A673 (cell line): Measurements from ENCODE around the gene EFCAB5. TPM values are rescaled to one million over a fixed set of nuclear protein-coding genes. Genes with fewer than 3 reads are reported as not detected.
A peak's percentile ranks its signal among the peaks of the same experiment; 100 is the strongest.

Experiments
- BruUV-seq: library from RNA; stranded (reverse); fragments of 400-500 nt; replicated peaks from 2 replicates; lab custom pipeline; 2021; lab: Mats Ljungman, UMichigan
- CTCF ChIA-PET: fragments of 300-600 bp; sonication (Branson Sonifier 250); formaldehyde crosslinking; loops from one replicate; lab custom pipeline; 2022; ENCODE audit warnings: antibody characterized with exemption; lab: Charles Lee
- POLR2A ChIA-PET: fragments of 300-600 bp; sonication (Branson Sonifier 250); formaldehyde crosslinking; loops from one replicate; lab custom pipeline; 2022; ENCODE audit warnings: antibody characterized with exemption; ENCODE audit not compliant: low non-redundant PET; lab: Charles Lee
- DNase-seq: peaks from one replicate; pipeline ENCODE4 v3.0.0-alpha.2; 2015; ENCODE audit warnings: low spot score
- H3K27ac ChIP-seq: fragments of 200-600 bp; sonication (generic); 2 replicates; pipeline ENCODE4 v1.5.1; 2016; ENCODE audit warnings: mixed run types, low read depth, mild to moderate bottlenecking, mixed read lengths, antibody characterized with exemption, low read length; ENCODE audit not compliant: poor library complexity, severe bottlenecking
- H3K27me3 ChIP-seq: fragments of 200-600 bp; sonication (generic); replicated peaks from 2 replicates; pipeline ENCODE4 v1.6.1; 2017; ENCODE audit warnings: mixed run types, low read depth, mild to moderate bottlenecking, mixed read lengths, antibody characterized with exemption, low read length; ENCODE audit not compliant: insufficient read depth, poor library complexity
- H3K36me3 ChIP-seq: fragments of 200-600 bp; sonication (generic); 2 replicates; pipeline ENCODE4 v1.6.1; 2016; ENCODE audit warnings: mixed run types, mild to moderate bottlenecking, mixed read lengths, antibody characterized with exemption, low read length; ENCODE audit not compliant: insufficient read depth, poor library complexity, severe bottlenecking
- H3K4me1 ChIP-seq: fragments of 200-600 bp; sonication (generic); 2 replicates; pipeline ENCODE4 v1.6.1; 2017; ENCODE audit warnings: mixed run types, mild to moderate bottlenecking, mixed read lengths, antibody characterized with exemption, low read length; ENCODE audit not compliant: insufficient read depth, poor library complexity, severe bottlenecking
- H3K4me3 ChIP-seq: fragments of 200-600 bp; sonication (generic); 2 replicates; pipeline ENCODE4 v1.5.1; 2016; ENCODE audit warnings: low read depth, mixed run types, mild to moderate bottlenecking, mixed read lengths, low read length; ENCODE audit not compliant: poor library complexity, severe bottlenecking
- H3K9me3 ChIP-seq: fragments of 200-600 bp; sonication (generic); 2 replicates; pipeline ENCODE4 v1.6.1; 2016; ENCODE audit warnings: mixed run types, low read depth, mild to moderate bottlenecking, mixed read lengths, antibody characterized with exemption, low read length; ENCODE audit not compliant: poor library complexity, severe bottlenecking
- EZH2 ChIP-seq: fragments of 200-600 bp; sonication (generic); IDR thresholded peaks from 2 replicates; pipeline ENCODE4 v1.6.1; 2017; ENCODE audit warnings: borderline replicate concordance, low read depth, mild to moderate bottlenecking, mixed read lengths, antibody characterized with exemption, low read length; ENCODE audit not compliant: poor library complexity, severe bottlenecking
- intact Hi-C: fragments of 100-400 bp; cut with micrococcal nuclease; formaldehyde crosslinking; loops from one replicate; pipeline ENCODE4 v1.10.0; 2022; ENCODE audit not compliant: unreplicated experiment
- total RNA-seq: library from RNA; stranded (reverse); gene quantifications from 2 replicates; pipeline ENCODE4 v1.2.3, GENCODE V29; 2021
- TF ChIP-seq, protein P1 (sequence below): fragments of 300-800, 200-600 bp; sonication (generic); conservative IDR thresholded peaks from 2 replicates; pipeline ENCODE4 v1.5.1; 2017; ENCODE audit warnings: low read depth, mild to moderate bottlenecking, antibody characterized with exemption, low read length, moderate library complexity, mixed read lengths

Gene EFCAB5
- total RNA-seq, 1 experiment from 2014 or later, result 2.8 TPM

DNA sequence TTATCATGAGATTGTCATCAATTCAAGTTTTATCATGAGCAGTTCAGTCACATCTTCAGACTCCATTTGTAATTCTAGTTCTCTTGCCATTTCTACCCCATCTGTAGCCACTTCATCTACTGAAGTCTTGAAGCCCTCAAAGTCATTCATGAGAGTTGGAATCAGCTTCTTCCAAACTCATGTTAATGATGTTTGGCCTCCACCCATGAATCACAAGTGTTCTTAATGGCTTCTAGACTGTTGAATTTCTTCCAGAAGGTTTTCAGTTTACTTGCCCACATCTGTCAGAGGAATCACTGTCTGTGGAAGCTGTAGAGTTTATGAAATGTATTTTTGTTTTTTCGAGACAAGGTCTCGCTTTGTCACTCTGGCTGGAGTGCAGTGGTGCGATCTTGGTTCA, 191.2 kb downstream of the EFCAB5 start:
- ChIA-PET POLR2A (interaction anchor here (0.8 kb wide), 1 partner anchor 774 kb away, joined by 3 read pairs; no protein-coding TSS in a partner anchor), CTCF (interaction anchor here (0.6 kb wide), 1 partner anchor 39 kb away, joined by 12 read pairs; no protein-coding TSS in a partner anchor)
- no TSS peak for BruUV-seq
- no peak overlapping the region for H3K27ac ChIP-seq
- TF ChIP-seq, protein P1, sequence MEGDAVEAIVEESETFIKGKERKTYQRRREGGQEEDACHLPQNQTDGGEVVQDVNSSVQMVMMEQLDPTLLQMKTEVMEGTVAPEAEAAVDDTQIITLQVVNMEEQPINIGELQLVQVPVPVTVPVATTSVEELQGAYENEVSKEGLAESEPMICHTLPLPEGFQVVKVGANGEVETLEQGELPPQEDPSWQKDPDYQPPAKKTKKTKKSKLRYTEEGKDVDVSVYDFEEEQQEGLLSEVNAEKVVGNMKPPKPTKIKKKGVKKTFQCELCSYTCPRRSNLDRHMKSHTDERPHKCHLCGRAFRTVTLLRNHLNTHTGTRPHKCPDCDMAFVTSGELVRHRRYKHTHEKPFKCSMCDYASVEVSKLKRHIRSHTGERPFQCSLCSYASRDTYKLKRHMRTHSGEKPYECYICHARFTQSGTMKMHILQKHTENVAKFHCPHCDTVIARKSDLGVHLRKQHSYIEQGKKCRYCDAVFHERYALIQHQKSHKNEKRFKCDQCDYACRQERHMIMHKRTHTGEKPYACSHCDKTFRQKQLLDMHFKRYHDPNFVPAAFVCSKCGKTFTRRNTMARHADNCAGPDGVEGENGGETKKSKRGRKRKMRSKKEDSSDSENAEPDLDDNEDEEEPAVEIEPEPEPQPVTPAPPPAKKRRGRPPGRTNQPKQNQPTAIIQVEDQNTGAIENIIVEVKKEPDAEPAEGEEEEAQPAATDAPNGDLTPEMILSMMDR, result no peak
- no peak for TF ChIP-seq EZH2
- intact Hi-C loops, result no loop called here
- no peak for DNase-seq
- no peak overlapping the region for H3K4me3 ChIP-seq
- H3K4me1 ChIP-seq, result no peaks in the 10 kb centered on the region
- H3K36me3 ChIP-seq, result peaks cover 45% of the 10 kb centered on the region
- H3K9me3 ChIP-seq, result no peaks in the 10 kb centered on the region
- no peaks in the 10 kb centered on the region for H3K27me3 ChIP-seq

DNA sequence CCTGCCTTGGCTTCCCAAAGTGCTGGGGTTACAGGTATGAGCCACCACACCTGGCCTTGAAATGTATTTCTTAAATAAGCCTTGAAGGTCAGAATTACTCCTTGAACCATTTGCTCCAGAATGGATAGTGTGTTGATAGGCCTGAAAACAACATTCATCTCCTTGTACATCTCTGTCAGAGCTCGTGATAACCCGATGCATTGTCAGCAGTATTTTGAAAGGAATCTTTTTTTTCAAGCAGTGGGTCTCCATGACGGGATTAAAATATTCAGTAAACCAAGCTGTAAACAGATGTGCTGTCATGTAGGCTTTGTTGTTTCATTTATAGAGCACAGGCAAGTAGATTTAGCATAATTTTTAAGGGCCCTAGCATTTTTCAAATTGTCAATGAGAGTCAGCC, 191.8 kb downstream of the EFCAB5 start:
- no peaks in the 10 kb centered on the region for H3K9me3 ChIP-seq
- intact Hi-C loops, result no loop called here
- POLR2A ChIA-PET, result interaction anchor here (0.5 to 0.8 kb wide), 2 partner anchors 675 to 775 kb away, joined by 3 to 8 read pairs; no protein-coding TSS in a partner anchor
- no peak overlapping the region for H3K4me3 ChIP-seq
- TF ChIP-seq, protein P1, result no peak
- TF ChIP-seq EZH2, result no peak
- no peaks in the 10 kb centered on the region for H3K27me3 ChIP-seq
- H3K4me1 ChIP-seq, result no peaks in the 10 kb centered on the region
- peak overlapping the region; percentile 3 for H3K27ac ChIP-seq
- DNase-seq, result no peak
- H3K36me3 ChIP-seq, result peaks cover 39% of the 10 kb centered on the region
- CTCF ChIA-PET, result interaction anchor here (0.6 to 0.7 kb wide), 2 partner anchors 16 to 40 kb away, joined by 3 to 12 read pairs; partner anchors contain the start of gene NSRP1
- BruUV-seq, result no TSS peak

DNA sequence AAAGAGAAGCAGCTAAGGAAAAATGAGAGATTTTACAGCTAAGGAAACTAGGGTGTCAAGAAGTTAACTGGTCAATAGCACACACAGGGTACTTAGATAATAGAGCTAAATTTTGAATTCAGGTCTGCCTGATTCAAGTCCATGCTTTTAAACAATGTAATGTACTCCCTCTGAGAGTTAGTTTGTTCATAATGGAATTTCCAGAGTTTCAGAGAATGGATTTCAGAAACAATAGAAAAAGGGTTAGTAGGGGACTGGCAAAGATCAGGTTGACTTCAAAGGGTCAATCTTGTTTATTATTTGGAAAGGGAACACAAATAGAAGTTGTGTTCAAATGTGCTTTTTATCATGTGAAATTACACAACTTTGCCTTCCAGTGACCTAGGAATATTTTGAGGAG, 193.1 kb downstream of the EFCAB5 start:
- no peaks in the 10 kb centered on the region for H3K4me1 ChIP-seq
- H3K27me3 ChIP-seq, result no peaks in the 10 kb centered on the region
- intact Hi-C loops, result no loop called here
- TF ChIP-seq, protein P1, result no peak
- TF ChIP-seq EZH2, result no peak
- H3K36me3 ChIP-seq, result peaks cover 25% of the 10 kb centered on the region
- DNase-seq, result no peak
- ChIA-PET POLR2A (no interaction called here), CTCF (no interaction called here)
- no peak overlapping the region for H3K27ac ChIP-seq
- no peak overlapping the region for H3K4me3 ChIP-seq
- BruUV-seq, result TSS peak; percentile 3
- no peaks in the 10 kb centered on the region for H3K9me3 ChIP-seq
